GM10266 (cell line): ENCODE data around the gene UBXN11.
A peak's percentile ranks its signal among the peaks of the same experiment; 100 is the strongest.

Experiments
- DNase-seq: peaks from one replicate; pipeline ENCODE4 v3.0.0; 2012; ENCODE audit errors: extremely low spot score
- TF ChIP-seq, protein P1 (sequence below): IDR thresholded peaks from 2 replicates; pipeline ENCODE4 v1.5.1; 2012; ENCODE audit warnings: mild to moderate bottlenecking, low read depth; ENCODE audit not compliant: control insufficient read depth, insufficient read depth; ENCODE audit errors: missing control alignments

The UBXN11 gene

DNA sequence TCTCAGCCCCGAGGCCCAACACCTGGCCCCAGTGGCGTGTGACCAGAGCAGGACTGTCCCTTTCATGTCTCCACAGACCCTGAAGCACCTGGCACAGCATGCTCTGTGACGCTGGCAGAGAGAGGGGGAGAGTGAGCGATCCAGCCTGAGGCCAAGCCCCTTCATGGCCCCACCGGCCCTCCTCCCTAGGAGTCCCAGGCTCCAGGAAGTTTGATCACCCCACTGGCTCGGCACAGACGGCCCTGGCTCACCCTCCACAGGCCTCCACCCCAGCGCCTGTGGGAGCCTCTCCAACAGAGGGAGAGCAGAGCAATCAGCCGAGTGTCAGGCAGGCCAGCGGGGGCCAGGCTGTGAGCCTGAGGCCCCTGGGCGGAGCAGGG, 15.6 kb downstream of the UBXN11 start:
- DNase-seq: no peak
- TF ChIP-seq, protein P1, sequence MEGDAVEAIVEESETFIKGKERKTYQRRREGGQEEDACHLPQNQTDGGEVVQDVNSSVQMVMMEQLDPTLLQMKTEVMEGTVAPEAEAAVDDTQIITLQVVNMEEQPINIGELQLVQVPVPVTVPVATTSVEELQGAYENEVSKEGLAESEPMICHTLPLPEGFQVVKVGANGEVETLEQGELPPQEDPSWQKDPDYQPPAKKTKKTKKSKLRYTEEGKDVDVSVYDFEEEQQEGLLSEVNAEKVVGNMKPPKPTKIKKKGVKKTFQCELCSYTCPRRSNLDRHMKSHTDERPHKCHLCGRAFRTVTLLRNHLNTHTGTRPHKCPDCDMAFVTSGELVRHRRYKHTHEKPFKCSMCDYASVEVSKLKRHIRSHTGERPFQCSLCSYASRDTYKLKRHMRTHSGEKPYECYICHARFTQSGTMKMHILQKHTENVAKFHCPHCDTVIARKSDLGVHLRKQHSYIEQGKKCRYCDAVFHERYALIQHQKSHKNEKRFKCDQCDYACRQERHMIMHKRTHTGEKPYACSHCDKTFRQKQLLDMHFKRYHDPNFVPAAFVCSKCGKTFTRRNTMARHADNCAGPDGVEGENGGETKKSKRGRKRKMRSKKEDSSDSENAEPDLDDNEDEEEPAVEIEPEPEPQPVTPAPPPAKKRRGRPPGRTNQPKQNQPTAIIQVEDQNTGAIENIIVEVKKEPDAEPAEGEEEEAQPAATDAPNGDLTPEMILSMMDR: no peak

DNA sequence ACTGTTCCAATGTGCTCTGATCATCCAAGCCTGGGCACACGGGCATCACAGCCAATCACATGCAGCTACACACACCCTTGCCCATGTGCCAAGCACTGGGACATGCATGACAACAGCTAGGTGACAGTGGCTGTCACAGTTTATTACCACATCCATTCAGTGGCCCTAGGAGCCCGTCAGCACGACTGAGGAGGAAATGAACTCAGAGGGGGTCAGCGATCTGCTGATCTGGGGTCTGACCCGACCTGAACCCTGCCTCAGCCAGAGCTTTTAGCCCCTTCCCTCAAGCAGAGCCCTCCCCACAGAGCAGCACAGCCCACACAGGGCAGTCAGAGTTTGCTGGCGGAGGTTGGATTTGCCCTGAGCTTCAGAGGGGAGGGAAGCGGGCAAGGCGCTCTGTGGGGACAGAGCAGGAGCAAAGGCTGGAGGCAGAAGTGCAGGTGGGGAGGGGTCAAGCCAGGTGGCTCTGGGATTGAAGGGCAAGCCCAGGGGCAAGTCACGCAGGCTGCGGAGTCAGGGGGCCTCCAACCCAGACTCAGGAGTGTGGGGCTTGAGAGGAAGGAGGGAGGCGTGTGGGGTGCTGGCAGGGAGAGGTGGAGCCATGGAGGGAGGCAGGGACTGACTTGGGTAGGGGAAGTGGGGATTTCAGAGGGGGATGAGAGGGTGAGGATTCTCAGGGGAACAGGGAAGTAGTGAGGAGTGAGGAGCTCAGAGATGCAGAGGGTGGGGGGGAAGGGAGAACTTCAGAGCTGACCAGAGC, 16.1 kb downstream of the UBXN11 start:
- TF ChIP-seq, protein P1: no peak
- peak; percentile 24 for DNase-seq

DNA sequence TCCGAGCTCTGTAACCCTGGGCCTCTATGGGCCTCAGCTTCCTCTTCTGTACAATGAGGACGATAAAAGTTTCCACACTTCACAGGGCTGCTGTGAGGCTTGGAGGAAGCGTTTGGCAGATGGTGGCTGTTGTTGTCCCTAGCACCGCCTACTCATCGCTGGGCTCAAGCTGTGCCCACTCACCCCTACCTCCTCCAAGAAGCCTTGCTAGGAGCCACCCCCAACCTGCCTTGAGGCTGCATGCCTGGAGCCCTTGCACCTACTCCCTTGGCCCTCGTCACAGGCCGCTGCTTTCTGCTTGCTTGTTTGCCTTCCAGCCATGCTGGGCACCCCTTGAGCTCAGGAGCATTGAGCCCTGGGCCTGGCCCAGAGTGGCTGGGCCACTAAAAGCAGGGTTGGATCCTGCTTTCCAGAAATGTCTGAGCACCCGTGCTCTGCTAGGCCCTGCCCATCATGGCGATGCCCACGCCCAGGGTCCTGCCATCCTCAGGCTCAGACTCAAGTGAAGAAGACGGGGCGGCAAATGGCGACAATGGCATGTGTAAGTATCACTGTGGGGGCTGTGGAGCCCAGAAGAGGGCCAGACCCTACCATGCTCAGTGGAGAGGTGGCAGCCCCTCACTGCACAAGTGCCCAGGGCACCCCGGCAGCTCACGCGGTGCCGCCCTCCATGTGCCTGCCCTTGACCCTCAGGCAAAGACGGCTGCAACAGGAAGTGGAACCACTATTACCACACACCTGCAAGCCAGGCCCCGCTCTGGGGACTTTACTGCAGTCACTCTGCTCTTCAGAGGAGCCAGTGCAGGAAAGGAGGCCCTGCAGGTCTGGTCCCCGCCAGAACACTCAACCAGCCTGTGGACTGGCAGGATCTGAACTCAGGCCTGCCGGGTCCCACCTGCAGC, 17.0 kb downstream of the UBXN11 start:
- TF ChIP-seq, protein P1: no peak
- peak; percentile 68 for DNase-seq

DNA sequence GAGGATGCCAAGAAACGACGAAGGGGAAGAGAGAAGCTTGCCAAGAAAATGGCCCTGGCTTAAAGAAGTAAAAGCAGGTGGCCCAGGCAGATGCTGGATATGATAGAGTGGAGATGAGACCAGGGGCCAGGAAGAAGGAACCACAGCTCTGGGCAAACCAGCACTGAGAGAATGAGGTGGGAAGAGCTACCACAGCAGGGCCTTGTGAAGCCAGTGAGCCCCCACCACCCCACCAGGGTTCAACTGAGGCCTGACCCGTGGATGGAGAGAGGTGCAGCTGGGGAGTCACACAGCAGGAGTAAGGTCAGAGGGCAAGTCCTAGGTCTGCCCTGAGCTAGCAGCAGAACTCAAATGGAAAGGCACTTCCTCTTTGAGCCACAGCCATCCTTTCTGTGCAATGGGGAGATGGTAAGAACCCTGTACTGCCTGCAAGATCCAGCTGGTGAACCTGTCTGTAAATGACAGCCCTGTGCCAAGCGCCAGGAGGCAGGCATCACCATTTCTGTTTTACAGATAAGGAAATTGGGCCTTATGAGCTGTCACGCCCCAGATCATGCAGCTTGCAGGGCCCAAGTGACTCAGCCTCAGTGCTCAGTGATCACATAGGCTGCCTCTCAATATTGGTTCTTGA, 18.0 kb downstream of the UBXN11 start:
- TF ChIP-seq, protein P1: no peak
- peak; percentile 38 for DNase-seq

DNA sequence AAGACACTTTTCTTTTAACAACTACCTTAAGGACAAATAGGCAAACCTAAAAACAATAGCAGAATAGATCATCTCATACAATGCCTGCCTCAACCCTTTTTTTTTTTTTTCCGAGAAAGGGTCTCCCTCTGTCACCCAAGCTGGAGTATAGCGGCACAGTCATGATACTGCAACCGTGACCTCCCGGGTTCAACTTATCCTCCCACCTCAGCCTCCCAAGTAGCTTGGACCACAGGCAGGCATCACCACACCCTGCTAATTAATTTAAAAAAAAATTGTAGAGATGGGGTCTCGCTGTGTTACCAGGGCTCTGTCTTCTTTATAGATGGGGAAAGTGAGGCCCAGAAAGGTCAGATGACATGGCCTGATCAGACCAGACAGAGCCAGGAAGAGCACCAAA, 18.6 kb downstream of the UBXN11 start:
- TF ChIP-seq, protein P1: no peak
- DNase-seq: no peak

DNA sequence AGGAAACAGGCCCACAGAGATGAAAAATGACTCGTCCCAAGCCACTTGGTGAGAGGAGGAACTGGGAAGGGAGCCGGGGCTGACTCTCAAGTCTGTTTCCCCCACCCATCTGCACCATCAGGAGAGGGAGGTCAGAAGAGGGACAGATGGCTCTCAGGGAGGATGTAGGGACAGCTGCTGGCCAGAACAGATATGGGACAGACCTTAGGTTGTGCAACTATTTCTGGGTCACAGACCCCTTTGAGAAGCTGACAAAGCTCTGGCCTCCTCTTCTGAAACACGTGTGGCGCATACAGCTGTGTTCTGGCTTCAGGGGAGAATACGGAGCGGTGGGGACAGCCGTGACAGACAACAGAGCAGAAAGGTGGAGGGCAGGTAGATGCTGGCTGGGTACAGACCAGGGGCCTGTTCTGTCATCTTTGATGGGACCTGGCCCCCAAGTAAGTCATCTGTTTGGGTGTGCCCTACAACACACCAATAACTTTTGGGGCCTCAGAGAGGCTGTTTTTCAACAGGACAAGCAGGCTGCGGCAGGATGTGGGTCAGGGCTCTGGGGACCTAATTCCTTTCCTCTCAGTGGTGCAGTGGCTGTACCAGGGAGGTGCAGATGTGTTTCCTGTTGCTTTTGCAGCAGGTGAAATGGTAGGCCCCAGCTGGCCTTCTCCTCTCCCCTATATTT, 19.3 kb downstream of the UBXN11 start:
- DNase-seq: peak; percentile 68
- TF ChIP-seq, protein P1: no peak

DNA sequence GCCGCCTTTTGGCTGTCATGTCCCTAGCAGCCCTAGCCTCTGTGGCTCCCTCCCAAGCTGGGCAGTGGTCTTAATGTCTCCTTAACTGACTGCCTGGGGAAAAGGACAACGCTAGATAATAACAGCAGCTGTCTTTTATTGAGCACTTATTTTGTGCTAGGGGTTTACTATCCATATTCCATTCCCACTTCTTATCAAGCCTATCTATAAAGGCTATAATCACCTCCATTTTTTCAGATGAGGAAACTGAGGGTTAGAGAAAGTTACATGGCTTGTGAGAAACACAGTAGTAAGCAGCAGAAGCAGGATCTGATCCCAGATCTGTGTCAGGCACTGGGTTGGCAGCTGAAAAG, 20.4 kb downstream of the UBXN11 start:
- no peak for DNase-seq
- TF ChIP-seq, protein P1: no peak
